IMR-90 (cell line): ENCODE data around the gene ARHGAP45.

ENCODE experiments used
- BHLHE40 ChIP-seq: fragments of 150-350 bp; IDR thresholded peaks from 2 replicates; pipeline ENCODE4 v1.6.1; 2016; ENCODE audit warnings: mild to moderate bottlenecking, low read depth, low read length
- CEBPB ChIP-seq: IDR thresholded peaks from 2 replicates; pipeline ENCODE4 v1.6.1; 2012; ENCODE audit warnings: low read depth, low read length, improper control_type of control experiment
- CTCF ChIP-seq: conservative IDR thresholded peaks from 2 replicates; pipeline ENCODE4 v1.5.1; 2012; ENCODE audit warnings: mild to moderate bottlenecking, low read depth, low read length, improper control_type of control experiment
- ELK1 ChIP-seq: fragments of 150-350 bp; IDR thresholded peaks from 2 replicates; pipeline ENCODE4 v1.6.1; 2016; ENCODE audit warnings: low read depth, mild to moderate bottlenecking, low read length, moderate library complexity, borderline replicate concordance
- MAFK ChIP-seq: IDR thresholded peaks from 2 replicates; pipeline ENCODE4 v1.6.1; 2012; ENCODE audit warnings: low read depth, low read length, improper control_type of control experiment
- MXI1 ChIP-seq: IDR thresholded peaks from 2 replicates; pipeline ENCODE4 v1.6.1; 2012; ENCODE audit warnings: low read depth, mild to moderate bottlenecking, low read length, moderate library complexity, borderline replicate concordance
- POLR2A ChIP-seq: IDR thresholded peaks from 2 replicates; pipeline ENCODE4 v1.6.1; 2012; ENCODE audit warnings: mild to moderate bottlenecking, low read depth, low read length
- RAD21 ChIP-seq: IDR thresholded peaks from 2 replicates; pipeline ENCODE4 v1.6.1; 2012; ENCODE audit warnings: low read length, improper control_type of control experiment

- TF ChIP-seq MXI1 (no peak), CTCF (no peak), POLR2A (no peak), BHLHE40 (no peak), MAFK (no peak), CEBPB (no peak), RAD21 (no peak), ELK1 (no peak)
These were observed 9.7 kb upstream of the ARHGAP45 start for GRCh38 chr19:1057176-1057855.
